IPS DF 19.7 (cell line): ENCODE measurements around the gene VPS39.
A peak's percentile ranks its signal among the peaks of the same experiment; 100 is the strongest.
"Not testable (repeated sequence)": the region's sequence is repeated elsewhere in the genome, so short reads cannot be mapped to it uniquely, and the experiment has no call there.

Source experiments
- DNase-seq: peaks from one replicate; pipeline ENCODE4 v3.0.0-alpha.2; 2013; ENCODE audit warnings: low read depth, low spot score

VPS39 gene, protein sequence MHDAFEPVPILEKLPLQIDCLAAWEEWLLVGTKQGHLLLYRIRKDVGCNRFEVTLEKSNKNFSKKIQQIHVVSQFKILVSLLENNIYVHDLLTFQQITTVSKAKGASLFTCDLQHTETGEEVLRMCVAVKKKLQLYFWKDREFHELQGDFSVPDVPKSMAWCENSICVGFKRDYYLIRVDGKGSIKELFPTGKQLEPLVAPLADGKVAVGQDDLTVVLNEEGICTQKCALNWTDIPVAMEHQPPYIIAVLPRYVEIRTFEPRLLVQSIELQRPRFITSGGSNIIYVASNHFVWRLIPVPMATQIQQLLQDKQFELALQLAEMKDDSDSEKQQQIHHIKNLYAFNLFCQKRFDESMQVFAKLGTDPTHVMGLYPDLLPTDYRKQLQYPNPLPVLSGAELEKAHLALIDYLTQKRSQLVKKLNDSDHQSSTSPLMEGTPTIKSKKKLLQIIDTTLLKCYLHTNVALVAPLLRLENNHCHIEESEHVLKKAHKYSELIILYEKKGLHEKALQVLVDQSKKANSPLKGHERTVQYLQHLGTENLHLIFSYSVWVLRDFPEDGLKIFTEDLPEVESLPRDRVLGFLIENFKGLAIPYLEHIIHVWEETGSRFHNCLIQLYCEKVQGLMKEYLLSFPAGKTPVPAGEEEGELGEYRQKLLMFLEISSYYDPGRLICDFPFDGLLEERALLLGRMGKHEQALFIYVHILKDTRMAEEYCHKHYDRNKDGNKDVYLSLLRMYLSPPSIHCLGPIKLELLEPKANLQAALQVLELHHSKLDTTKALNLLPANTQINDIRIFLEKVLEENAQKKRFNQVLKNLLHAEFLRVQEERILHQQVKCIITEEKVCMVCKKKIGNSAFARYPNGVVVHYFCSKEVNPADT

DNA sequence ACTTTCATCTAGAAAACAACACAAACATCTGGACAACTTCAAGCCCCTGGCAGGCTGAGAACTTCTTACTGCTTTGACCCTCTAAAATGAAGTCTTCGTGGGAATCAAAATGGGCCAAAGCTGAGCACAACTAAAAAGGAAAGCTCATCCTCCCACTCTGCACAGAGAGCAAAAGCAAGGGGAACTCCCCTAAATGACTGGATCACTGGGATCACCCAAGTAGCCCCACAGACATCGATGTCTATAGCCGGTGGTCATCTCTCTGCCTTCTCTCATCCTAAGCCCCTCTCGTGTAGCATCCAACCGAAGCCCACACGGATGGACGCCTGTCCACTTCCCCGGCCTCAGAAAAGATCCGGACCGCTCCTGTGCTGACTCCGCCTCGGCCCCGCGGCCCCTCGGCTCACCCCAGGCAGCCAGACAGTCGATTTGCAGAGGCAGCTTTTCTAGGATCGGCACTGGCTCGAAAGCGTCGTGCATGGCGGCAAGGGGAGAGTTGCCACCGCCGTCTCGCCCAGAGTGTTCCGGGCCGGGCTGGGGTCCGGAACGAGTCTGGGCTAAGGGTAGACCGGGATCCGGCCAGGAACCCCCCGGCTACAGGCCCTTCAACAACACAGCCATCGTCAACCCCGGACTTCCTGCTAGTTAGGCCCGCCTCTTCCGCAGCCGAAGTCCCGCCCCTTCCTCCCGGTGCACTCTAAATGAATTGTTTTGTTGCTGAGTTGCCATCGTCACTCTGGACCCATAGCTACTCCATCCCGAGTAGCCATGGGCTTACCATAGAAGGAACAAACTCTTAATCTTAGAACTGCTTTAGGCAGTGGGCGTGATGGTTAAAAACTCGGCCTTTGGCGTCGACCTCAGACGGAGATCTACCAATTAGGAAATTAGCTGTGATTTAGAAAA, at the start of gene VPS39:
TSS of gene VPS39 (minus strand) at position 631 of the 906 bp plus-strand sequence. CDS start at position 480, 151 bp downstream.
- peak; percentile 79 for DNase-seq

- no peak for DNase-seq
Measured at GRCh38 chr15:42253300-42253699, 45.2 kb upstream of the VPS39 start.

- no peak for DNase-seq
Measured at GRCh38 chr15:42240823-42241222, 32.7 kb upstream of the VPS39 start.

- no peak for DNase-seq
Measured at GRCh38 chr15:42239528-42240182, 31.6 kb upstream of the VPS39 start.

- no peak for DNase-seq
Measured at GRCh38 chr15:42233107-42233506, 25.0 kb upstream of the VPS39 start.

- DNase-seq = no peak
Measured at GRCh38 chr15:42232606-42233005, 24.5 kb upstream of the VPS39 start.

- no peak for DNase-seq
Measured at GRCh38 chr15:42231088-42231487, 23.0 kb upstream of the VPS39 start.

- not testable (repeated sequence) for DNase-seq
Measured at GRCh38 chr15:42228981-42229380, 20.9 kb upstream of the VPS39 start.

DNA sequence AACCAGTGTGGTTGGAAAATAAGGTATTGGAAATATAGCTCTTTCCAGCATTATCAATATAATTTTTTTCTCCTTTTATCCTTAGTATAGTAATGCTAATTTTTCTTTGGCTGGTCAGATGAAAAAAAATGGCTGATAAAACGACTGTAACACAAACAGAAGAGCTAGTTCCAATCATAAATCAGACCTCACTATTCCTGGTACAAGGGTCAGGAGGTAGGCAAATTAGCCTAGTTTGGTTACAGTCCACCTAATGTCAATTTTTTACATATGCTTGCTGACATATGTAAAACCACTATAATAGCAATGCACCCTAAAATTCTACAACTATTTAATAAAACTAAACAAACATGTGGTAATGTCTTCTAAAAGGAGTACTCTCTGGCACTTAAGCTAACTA, 19.9 kb upstream of the VPS39 start:
- no peak for DNase-seq

DNA sequence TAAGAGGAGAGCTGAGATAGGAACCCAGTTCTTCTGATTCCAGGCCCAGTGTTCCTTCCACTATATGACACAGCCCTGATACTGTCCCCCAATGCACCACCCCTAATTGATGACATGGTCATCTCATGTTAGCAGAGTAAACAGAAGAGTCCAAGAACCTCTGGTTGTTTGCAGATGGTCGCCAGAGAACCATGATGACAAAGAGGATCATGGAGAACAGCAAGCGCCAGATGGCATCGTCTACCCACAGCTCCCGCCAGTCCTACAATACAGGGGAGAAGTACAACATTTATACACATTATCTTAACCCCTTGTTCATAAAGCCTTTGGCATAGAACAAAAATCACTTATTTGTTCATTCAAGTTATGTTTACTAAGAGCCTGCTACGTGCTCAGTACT, 18.5 kb upstream of the VPS39 start:
- no peak for DNase-seq

GRCh38 chr15:42220216-42220615, 12.1 kb upstream of the VPS39 start:
- DNase-seq = no peak

GRCh38 chr15:42218953-42219592, 11.0 kb upstream of the VPS39 start:
- DNase-seq = no peak

GRCh38 chr15:42217568-42217967, 9.5 kb upstream of the VPS39 start:
- DNase-seq = no peak

DNA sequence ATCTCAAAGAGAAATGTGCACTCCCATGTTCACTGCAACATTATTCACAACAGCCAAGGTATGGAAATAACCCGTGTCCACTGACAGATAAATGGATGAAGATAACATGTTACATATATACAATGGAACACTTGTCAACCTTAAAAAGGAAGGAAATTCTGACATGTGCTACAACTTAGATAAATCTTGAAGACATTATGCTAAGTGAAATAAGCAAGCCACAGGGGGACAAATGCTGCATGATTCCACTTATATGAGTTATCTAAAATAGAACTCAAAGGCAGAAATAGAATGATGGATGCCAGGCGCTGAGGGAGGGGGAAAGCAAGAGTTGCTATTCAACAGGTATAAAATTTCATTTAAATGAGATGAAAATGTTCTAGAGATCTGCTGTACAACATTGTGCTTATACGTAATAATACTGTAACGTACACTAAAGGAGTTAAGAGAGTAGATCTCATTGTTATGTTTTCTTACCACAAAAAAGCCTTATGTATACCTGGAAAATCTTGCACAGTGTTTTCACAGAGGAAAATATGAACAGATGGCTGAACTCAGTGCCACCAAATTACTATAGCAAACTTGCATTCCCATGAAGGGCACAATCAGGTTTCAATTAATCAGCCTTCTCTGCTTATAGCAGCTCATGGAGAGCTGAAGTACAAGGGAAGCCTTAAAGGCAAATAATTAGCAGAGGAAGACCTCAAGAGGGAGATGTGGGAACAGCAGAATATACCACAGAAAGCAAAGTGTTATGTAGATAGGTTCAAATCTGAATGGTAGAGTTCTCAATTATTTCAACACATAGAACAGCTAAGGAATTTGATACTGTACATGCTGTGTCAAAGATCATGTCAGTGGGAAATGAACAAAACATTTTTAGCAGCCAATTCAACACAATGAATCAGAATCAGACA, 8.1 kb upstream of the VPS39 start:
- no peak for DNase-seq

DNA sequence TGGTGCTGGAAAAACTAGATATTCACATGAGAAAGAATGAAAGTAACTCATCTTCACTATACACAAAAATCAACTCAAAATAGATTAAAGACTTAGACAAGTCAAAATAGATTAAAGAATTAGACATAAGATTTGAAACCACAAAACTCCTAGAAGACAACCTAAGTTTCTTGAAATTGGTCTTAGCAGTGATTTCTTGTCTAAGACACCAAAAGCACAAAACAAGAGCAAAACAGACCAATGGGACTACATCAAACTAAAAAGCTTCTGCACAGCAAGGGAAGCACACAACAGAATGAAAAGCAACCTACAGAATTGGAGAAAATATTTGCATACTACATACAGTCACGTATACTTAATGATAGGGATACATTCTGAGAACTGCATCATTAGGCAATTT, 6.5 kb upstream of the VPS39 start:
- no peak for DNase-seq

- no peak for DNase-seq
Measured at GRCh38 chr15:42213511-42213910, 5.4 kb upstream of the VPS39 start.

GRCh38 chr15:42210696-42211095, 2.6 kb upstream of the VPS39 start:
- DNase-seq = no peak

DNA sequence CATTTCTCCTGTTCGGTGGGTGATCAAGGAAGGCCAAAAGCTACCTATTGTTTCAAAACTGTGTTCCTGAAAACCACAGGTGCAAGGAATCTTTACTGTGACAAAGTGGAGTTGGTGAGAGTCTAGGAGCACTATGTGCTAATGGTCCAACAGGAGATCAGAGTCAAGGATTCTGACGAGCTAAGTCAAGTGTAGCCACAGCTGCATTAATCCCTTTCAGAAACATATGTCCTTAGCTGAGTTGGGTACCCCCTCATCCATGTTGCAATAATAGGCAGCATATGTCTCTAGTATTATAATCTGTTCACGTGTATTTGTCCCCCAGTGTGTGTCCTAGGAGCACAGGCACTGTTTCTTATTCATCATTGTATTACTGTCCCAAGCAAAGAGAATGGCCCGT, 1.7 kb downstream of the VPS39 start:
- no peak for DNase-seq

DNA sequence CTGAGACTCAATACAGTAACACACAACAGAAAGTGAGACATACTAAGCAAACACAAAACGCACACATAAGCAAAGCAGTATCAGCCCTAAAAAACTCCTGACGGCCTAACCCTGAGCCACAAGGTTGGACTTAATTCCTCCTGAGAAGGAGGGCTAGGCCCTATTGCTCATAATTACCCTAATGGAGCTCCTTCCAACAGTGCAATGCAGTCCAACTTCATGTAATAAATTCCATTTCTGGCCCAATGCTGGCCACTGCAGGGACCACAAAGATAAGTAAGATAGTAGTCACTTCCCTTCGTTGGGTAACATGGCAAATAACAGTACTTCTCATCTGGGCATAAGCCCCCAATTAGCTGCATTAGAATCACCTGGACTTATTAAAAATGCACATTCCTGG, 4.2 kb downstream of the VPS39 start:
- no peak for DNase-seq

- DNase-seq = no peak
Measured at GRCh38 chr15:42202653-42203052, 5.5 kb downstream of the VPS39 start.
